Limb (tissue), 2 donors: ENCODE measurements around the gene FALEC.

Source experiments
- DNase-seq, 2 donors: peaks; one replicate each; pipeline ENCODE4 v3.0.0-alpha.2; 2016; ENCODE audit errors: extremely low spot score in 2 of 2

FALEC gene

DNA sequence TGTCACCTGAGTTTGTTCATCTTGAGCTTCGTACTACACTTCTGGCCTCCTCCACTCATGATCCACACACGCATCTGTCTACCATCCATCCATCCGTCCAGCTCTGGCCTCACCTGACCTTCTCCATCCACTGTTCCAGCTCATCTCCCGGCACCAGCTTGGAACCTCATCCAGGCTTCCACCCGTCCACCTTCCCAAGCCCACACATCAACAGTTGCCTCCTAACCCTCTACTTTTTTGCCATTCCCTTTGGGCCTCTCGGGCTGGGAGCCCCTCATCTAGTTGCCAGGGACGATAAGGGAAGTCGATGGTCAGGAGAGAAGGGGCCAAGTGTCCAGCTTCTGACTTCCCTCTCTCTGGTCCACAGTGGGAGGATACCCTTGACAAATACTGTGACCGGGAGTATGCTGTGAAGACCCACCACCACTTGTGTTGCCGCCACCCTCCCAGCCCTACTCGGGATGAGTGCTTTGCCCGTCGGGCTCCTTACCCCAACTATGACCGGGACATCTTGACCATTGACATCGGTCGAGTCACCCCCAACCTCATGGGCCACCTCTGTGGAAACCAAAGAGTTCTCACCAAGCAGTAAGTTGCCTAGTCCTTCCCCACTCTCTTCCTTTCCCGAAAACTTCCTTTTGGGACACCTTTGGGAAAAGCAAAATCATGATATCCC is 3.4 kb upstream of the FALEC start:
- no peak for DNase-seq

GRCh38 chr1:150512846-150513245 is 2.7 kb upstream of the FALEC start:
- DNase-seq: no peak

DNA sequence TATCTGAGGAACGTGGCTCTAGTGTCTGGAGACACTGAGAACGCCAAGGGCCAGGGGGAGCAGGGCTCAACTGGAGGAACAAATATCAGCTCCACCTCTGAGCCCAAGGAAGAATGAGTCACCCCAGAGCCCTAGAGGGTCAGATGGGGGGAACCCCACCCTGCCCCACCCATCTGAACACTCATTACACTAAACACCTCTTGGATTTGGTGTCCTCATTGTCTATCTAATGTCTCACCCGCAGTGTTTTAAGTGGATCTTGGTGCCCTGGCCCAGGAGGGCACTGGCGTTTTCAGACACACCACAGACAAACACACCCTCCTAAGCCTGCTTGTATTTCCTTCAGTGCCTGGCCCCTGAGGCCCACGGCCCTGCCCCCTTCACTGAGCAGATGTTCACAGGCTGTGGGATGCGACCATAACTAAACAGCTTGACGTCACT is 2.2 kb upstream of the FALEC start:
- peak in 1 of 2 donors; percentile 25 for DNase-seq

DNA sequence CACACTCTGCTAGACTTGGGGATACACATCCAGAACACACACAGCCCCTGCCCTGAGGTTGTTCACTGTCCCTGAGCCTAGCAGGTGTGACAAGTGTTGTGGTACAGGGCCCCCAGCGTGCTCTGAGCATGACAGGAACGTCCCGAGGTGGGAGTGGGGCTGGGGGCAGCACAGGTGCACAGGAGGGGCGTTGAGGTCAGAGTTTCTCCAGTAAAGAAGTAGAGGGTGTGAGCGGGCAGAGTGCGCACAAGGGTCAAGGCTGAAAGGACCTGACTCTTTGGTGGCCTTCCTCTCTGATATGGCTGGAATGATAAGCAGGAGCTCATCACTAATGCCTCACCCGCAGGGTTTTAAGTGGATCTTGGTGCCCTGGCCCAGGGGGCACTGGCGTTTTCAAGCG is 1.3 kb upstream of the FALEC start:
- DNase-seq: no peak

- no peak for DNase-seq
Measured at GRCh38 chr1:150514913-150515327, 632 bp upstream of the FALEC start.

- peak in 1 of 2 donors; percentile 50 for DNase-seq
Measured at GRCh38 chr1:150516050-150516591, 569 bp downstream of the FALEC start.

DNA sequence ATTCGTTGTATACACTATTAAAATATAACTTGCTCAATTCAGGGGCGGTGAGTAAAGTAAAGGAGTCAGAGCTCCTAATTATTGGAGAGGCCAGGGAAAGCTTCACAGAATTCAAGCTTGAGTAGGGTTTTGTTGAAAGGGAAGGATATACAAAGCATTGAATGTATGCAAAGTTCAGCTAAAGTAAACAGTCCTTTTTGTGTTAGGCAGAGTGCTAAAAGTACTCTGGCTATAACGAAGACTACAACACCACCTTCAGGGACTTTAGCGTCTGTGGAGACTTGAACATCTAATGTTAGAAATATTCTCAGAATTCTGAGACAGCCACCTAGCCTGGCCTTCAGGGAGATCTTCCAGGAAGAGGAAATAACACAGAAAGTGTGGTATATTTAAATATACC is 1.1 kb downstream of the FALEC start:
- DNase-seq: no peak

DNA sequence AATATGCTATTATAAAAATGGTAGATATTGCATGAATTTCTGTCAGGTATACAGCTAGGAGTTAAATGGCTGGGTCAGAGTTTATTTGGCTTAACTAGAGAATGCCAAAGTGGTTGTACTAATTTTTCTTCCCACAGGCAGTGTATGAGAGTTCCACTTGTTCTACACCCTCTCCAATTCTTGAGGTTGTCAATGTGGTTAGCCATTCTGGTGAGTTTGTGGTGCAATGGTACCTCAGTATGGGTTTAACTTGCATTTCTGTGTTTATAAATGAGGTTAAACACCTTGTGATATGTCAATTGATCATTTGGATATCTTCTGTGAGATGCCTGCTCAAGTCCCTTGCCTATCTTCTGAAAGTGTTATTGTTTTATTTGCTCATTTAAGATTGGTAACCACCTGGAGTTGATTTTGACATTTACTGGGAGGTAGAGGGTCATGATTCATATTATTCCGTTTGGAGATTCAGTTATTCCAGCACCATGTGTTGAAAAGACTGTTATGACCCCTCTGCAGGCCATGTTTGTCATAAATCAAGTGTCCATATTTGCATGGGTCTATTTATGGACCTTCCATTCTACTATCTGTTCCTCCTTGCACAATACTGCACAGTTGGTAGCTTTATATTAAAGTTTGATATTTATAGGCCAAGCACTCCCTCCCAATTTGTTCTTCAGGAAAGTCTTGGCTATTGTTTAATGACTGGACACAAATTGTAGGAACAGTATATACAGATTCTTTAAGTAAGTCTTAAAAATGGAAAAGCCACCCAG is 5.8 kb downstream of the FALEC start:
- DNase-seq: no peak

- DNase-seq: no peak
Measured at GRCh38 chr1:150525348-150525747, 9.8 kb downstream of the FALEC start.

DNA sequence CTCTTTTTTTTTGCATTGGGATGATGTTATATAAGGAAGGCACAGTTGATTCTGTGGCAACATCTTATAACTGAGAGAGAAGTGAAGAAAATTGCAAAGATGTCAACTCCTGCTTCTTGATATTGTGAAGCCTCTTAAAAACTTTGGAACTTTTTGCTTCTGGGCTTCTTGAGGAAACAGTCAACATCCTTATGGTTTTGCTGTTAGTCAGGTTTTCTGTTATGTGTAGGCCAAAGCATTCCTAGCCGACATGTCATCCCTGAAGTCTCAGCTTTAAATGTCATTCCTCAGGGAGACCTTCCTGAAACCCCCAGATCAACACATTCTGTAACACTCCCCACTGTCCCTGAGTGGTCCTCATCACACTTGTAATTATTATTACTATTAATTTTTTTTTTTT is 12.6 kb downstream of the FALEC start:
- DNase-seq: no peak

DNA sequence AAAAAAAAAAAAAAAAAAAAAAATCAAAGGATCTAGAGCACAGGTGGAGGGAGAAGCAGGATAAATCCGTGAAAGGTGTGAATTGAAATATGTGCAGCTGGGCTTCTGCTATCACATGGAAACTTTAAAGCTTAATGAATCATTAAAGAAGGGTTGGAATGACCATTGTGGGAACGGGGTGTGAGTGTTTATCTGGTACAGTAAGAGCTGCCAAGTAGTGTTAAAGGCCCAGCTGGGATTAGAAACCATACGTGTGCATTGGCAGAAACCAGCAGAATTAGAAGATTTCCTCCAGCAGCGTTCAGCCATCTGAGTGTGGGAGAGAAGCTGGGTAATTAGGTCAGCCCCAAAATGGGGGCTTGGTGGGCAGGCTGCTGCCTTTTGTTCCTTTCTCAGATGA is 13.5 kb downstream of the FALEC start:
- DNase-seq: no peak

DNA sequence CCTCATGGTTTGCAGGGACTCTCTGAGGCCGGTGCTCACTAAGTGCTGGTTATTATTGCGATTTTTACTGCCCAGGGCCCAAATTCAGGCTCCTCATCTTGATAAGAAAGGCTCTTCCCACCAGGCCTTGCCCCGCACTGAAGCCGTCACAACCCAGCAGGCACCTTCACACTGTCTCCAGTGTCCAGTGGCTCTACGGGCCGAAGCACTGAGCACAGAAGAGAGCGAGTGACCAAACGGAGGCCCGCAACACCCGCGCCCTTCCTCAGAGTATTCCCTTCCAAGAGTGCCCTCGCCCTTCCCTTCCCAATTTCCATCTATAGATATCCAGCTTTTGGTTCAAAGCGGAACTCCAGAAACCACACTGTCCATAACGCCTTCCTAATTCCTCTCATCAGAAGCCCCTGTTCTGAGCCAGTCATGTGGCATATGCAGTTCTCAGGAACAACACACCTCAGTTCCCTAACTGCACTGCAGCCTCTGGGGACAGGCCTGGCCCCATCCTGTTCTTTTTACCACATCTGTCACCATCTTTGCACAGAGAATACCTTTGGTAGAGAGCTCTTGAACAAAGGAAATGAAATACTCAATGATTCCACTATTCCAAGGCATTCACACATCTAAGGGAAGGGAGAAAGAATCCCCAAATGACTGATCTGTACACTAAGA is 15.1 kb downstream of the FALEC start:
- no peak for DNase-seq

GRCh38 chr1:150532860-150533259 is 17.3 kb downstream of the FALEC start:
- DNase-seq: no peak

DNA sequence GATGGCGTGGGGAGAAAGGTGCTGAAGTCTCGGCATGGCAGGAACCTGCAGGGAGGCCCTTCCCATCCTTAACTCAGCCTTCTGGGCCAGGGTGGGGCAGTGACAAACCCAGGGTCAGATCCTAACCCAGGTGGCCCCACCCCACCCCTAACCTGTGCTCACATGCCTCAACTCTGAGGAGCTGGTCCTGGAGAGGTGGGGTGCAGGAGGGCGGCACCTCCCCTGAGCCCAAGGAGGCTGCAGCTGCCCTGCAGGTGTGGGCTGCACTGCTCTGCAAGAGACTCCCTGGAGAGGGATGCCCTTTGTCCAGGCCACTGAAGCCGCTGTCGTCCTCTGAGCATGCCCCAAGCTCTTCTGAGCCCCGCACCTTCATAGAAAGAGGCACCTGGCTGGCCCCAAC is 18.4 kb downstream of the FALEC start:
- no peak for DNase-seq

DNA sequence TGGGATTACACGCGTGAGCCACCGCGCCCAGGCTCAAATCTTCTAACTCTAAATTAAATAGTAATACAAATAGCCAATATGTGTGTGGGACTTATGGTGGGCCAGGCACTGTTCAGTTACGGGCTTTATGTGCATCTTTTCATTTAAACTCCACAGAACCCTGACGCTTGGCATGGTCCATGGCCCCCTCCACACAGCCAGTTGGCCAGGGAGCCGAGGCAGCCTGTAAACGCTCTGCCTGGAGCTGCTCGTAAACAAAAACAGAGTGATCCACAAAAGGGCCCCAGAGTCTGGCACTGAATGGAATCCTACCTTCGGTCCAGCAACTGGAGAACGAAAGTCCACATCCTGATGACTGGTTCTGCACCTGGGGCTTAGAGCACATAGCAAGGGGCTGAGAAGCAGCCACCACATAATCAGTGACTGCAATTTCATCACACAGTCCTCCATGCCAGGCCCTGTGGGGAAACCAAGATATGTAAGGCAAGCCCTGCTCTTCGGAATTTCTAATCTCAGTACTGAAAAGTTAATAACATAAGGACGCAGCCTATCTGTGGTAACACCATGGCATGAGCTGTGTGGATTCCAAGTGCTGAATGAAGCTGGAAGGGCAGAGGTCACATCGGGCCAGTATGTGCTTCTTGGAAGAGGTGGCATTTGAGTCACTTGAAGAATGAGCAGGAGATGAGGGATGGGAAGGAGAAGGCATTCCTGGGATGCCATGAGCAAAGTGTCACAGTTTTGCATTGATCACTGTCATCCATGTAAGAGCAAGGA is 20.1 kb downstream of the FALEC start:
- no peak for DNase-seq

DNA sequence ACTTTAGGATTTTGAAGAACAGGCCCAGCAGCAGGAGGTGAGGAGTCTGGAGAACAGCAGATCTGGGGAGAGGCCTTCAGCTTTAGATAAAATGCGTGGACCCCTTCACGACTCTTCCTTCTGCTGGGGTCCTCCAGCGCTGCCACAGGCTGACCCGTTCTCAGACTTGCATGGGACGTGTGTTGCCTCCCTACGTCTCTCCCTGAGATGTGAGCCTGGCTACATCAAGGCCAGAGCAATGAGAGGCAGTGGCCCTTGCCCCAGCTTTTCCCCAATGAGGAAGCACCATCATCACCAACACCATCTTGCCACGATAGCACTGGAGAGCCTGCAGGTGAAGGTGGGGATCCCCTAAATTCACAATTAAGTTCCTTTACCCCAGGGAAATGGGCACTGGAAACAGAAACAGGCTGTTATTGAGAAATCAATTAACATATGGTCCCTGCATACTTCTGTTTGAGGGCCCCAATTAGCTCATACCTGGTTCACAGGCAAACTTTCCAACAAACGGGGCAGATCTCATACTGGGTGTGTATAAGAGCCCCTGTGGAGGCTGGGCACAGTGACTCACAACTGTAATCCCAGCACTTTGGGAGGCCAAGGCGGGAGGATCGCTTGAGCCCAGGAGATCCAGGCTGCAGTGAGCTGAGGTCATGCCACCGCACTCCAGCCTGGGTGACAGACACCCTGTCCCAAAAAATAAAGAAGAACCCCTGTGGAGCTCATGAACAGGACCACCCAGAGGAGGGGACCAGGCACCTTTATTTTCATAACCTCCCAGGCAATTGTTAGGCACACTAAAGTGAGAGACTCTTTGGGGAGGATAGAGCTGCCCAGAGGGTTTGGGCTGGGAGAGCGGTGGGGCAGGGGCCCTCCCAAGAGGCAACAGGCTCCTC is 21.5 kb downstream of the FALEC start:
- DNase-seq: no peak

- DNase-seq: peak; percentile 30 to 36
Measured at GRCh38 chr1:150537732-150538684, 22.5 kb downstream of the FALEC start.

GRCh38 chr1:150543500-150544143 is 28.1 kb downstream of the FALEC start:
- no peak for DNase-seq

GRCh38 chr1:150544204-150544603 is 28.7 kb downstream of the FALEC start:
- no peak for DNase-seq
